ENCODE measurements around the gene CNN1.
"Not testable (repeated sequence)": the region's sequence is repeated elsewhere in the genome, so short reads cannot be mapped to it uniquely, and the experiment has no call there.

CNN1 gene

DNA sequence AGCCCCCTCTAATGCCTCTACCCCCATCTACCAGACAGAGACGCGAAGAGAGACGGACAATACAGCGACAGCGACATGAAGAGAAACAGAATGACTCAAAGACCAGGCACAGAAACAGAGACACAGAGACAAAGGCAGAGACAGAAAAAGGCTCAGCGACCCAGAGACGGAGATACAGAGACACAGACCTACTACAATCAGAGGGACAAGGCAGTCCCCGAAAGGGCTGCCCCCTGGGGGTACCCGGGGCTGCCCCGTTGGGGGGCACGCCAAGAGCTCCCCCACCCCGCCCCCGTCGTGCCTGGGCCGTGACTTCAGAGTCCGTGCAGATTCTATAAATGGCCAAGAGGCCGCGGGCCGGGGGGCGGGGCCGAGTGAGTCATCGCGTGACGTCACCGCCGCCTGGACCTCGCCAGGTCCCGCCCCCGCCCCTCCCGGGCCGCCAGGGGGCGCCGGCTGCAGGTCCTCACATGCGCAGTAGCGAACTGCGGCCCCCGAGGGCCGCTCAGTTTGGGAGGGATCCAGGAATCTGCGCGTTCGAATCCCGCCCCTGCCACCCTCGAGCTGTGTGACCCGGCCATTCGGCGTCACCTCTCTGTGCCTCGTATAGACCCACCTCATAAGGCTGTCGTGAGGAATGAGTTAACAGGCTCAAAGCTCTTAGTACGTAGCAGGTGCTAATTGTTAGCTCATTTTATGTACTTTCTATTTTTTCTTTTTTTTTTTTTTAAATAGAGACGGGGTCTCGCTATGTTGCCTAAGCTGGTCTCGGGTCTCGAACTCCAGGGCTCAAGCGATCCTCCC is 2.7 kb upstream of the CNN1 start:
- DNase-seq = peak; percentile 14

DNA sequence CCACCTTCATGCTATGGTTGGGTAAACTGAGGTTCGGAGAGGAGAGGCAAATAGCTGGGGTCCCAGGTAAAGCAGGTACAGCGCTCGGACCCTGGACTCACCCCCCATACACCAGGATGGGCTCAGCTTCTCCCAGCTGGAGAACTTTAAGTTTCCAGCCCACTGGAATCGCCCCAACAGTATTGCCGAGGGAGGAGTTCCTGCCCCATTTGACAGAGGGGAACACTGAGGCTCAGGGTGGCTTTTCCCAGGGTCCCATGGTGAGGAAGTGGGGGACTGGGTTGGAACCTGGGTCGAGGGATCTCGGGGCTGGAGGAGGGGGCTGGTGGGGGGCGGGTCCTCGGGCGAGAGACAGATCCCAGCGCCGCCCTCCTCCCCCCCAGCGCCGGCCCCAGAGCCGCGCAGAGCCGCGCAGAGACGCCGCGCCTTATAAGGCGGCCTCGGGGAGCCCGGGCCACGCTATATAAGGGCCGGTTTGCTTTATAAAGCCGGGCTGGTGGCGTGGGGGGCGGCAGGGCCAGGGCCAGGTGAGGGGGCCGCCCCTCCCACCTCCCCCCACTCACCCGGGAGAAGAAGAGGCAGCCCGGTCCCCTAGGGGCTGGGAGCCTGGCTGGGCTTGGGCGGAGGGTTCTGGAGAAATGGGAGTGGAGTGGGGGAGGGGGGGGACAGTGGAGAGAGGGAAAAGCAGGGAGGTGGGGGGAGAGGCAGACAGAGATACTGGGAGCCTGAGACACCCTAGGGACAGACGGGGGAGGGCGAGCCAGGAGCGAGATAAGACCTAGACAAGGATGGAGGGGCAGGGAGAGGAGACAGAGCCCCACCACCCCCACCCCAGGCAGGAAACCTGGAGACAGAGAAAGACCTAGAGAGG is 1.1 kb downstream of the CNN1 start:
- no peak for DNase-seq

DNA sequence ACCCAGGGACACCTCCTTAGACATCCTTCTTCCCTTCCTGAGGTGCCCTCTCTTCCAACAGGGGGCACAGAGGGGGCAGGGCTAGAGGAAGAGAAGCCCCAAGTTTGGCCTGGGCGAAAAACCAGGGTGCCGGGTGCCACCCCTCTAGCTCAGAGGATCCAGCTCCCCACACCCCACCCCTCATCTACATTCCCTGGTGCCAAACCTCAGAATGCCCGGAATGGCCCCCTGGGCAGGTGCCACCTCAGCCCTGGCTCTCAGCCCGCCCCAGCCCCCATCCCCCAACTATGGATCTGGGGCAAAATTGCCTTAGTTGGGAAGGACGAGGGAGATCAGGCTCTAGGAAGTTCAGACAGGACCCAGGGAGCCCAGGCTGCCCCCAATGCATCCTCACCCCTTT is 2.0 kb downstream of the CNN1 start:
- no peak for DNase-seq

DNA sequence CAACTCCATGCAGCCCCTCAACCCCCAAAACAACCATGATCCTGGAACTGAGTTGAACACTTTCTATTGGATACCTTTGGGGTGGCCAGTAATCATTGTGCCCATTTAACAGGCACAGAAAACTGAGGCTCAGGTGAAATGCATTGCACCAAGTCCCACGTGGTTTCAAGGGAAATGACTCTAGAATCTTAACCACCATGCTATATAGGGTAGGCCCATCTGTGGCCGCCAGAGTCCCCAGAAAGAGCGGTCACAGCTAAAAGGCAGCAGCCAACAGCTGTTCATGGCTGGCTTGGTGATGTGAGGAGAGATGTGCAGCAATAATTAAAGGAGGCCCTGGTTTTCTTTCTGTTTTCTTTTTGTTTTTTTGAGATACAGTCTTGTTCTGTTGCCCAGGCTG is 2.6 kb downstream of the CNN1 start:
- no peak for DNase-seq

DNA sequence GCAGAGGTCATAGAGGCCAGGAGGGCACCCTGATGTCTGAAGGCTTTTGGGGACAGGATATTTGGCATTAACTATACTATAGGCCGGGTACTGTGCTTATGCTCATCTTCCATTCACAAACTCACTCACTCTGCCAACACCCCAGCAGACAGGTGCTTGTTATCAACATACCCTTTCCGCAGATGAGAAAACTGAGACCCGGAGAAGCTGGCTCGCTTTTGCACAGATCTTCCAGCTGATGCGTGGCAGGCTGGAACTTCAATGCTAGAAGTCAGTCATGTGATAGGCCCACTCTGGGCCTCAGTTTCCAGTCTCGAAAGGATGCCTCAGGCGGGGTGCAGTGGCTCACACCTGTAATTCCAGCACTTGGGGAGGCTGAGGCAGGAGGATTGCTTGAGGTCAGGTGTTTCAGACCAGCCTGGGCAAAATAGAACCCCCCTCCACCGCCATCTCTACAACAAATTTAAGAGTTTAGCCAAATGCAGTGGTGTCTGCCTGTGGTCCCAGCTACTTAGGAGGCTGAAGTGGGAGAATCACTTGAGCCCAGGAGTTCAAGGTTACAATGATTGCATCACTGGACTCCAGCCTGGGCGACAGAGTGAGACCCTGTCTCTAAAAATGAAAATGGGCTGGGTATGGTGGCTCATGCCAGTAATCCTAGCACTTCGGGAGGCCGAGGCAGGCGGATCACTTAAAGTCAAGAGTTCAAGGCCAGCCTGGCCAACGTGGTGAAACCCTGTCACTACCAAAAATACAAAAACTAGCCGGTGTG is 9.5 kb downstream of the CNN1 start:
- DNase-seq = no peak

DNA sequence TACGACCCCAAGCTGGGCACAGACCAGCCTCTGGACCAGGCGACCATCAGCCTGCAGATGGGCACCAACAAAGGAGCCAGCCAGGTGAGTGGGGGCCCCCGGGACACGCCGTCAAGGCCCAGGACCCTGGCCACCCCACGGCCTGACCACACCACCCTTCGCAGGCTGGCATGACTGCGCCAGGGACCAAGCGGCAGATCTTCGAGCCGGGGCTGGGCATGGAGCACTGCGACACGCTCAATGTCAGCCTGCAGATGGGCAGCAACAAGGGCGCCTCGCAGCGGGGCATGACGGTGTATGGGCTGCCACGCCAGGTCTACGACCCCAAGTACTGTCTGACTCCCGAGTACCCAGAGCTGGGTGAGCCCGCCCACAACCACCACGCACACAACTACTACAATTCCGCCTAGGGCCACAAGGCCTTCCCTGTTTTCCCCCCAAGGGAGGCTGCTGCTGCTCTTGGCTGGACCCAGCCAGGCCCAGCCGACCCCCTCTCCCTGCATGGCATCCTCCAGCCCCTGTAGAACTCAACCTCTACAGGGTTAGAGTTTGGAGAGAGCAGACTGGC is 10.8 kb downstream of the CNN1 start:
- DNase-seq = no peak

DNA sequence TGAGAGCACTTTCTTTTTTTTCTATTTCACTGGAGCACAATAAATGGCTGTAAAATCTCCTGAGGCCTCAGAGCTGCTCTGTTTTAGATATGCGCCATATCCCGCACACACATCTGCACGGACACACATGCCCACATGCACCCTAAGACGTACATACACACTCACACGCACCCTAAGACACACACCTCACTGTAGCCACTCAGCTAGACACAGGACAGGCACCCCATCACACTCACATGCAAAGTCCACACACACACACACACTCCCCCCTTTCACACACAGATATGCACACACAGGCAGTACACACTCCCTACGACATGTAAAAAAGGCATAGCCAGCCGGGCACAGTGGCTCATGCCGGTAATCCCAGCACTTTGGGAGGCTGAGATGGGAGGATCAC is 11.6 kb downstream of the CNN1 start:
- no peak for DNase-seq

DNA sequence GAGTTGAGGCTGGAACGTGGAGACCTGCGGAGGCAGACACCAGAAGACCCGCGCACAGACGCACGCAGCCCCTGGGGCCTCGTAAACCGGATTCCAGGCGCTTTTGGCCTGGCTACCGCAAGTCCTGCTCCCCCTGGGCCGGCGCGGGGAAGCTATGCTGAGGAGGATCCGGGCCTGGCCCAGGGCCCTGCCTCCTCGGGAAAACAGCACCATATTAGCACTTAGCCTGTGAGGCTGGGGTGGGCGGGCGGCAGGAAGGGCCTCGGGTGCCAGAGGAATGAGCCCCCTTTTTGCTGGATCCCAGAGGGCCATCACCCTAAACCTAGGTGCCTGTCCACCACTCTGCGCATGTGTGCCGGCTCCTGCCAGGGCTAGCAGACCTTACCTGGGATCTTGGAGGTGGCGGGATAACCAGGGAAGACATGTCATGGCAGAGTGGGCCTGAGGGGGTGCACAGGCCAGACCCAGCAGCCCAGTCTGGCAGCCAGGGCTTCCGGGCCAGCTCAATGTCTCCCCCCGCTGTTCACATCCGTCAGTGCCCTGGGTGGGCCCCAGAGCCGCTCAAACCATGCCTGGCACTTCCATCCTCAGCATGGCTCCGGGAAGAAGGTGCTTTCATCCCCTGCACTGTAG is 13.1 kb downstream of the CNN1 start:
- no peak for DNase-seq

DNA sequence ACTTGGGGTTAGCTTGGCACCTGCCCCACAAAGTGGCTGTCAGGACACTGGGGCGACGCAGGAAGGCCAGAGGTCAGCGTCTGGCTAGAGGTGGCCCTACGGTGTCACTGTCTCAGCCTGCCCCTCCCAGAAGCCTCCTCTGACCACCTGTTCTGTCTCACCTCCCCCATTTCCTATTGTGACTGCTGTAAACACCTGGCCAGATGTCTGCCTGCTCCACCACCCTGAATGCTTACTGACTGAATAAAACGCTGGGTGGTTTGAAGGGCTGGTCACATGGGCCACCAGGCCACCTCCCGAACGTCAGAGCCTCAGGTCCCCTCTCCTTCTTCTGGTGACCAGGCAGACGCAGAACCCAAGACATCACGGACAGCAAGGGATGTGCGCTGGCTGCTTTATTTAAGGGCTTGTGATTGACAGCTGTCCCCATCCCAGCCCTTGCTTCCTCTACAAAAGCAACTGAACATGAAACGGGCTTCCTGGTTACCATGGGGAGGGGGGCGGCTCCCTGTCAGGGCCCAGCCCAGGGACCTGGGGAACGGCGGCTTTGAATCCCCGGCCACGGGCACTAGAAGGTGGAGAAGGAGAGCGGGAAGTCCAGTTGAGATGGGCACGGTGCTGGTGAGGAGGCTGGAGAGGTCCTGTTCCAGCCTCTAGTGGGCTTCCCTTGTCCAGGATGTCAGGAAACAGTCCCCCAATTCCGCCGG is 14.2 kb downstream of the CNN1 start:
- no peak for DNase-seq

DNA sequence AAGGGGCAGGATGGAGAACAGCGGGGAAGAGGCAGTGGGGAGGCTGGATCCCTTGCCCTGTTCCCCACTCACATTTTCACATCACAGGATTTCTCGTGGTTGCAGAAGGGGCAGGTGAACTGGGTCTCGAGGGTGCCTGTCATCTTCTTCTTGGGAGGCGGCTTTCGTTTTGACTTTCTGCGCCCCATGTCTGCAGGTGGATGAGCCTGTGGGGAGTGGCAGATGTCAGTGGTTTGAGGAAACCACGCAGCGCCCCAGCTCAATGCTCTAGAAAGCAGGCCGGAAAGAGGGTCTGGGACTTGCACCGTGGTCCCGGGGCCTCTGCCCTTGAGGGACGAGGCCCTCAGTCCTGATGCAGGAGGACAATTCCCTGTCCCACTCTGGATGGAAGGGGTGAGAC is 15.5 kb downstream of the CNN1 start:
- no peak for DNase-seq

DNA sequence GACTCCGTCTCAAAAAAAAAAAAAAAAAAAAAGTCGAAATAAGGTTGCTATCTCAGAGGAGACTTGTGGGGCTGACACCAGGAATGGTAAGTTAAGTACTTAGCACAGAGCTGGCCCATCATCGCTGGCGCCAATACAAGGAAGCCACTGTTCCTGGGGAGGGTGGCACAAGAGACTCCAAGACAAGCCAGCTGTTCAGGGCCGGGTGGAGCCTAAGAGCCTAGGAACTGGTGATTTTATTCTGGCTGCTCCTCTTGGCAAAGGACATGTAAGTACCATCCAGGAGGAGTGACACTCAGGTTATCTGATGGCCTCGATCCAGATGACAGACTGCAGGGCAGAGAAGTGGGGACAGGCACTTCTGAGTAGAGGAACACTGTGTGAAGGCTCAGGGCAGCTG is 16.6 kb downstream of the CNN1 start:
- no peak for DNase-seq

DNA sequence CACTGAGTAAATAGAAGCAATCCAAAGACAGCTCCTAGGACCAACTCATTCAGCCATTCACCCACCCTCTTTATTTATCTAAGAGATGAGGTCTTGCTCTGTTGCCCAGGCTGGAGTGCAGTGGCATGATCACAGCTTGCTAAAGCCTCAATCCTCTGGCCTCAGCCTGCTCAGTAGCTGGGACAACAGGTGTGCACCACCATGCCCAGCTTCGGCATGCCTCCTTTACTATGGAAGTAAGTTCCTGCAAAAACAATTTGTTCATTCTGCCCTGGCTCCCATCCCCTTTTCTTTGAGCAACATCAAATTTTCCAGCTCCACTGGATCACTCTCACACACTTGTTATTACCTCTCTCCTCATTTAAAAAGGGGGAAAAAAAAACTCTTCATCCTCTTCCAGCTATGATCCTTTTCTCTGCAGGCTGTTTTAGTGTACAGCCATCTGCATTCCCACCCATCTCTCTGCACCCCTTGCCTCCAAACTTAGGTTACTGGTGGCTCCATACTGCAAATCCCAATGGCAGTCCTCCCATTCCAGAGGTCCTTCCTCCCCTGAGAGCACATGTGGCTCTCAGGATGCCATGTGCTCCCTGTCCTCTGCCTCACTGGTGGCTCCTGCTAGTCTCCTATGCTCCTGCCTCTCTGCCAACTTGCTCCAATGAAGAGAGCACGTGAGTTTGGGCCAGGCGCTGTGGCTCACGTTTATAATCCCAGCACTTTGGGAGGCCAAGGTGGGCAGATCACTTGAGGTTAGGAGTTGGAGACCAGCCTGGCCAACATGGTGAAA is 18.2 kb downstream of the CNN1 start:
- DNase-seq = no peak

DNA sequence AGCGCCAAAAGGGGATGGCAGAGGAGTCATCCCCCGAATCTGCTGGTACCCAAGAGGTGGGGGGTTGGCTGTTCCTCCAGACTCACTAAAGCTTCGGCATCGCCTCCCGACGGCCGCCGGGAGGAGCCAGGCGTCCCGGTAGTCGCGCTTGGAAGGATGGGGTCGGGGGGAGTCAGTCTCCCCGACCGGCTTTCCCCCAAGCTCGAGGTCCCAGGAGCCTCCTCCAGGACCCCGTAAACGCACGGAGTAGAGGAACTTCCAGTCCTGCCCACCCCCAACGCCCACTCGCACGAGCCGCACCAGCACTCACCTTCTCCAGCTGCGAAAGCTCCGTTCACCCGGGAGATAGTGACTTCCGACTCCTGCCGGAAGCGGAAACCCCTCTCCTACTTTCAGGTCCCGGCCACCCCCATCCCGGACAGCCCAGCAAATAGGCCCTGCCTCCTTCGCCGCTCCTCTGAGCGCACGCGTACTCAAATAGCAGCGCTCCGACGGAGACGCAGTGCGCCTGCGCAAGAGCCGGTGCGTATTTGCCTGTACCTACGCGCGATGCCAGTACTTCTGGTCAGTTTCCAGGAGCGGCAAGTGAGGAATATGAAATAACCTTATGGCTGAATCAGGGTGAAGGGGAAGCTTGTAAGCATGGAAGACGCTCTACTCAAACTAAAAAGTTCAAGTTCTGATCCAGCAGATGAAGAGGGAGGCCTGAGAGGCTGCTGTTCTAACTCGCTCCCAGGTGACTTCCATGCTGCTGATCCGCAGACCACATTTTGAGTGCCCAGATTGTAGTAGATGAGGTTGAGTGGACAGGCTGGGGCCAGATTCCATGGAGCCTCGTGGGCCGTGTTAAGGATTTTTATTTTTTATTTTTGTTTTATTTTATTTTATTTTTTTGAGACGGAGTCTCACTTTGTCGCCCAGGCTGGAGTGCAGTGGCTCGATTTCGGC is 20.5 kb downstream of the CNN1 start, which contains the start of gene ELOF1:
TSS of gene ELOF1 (minus strand) at position 350 of the 948 bp plus-strand sequence. CDS start 4,883 bp downstream, outside the sequence.
- DNase-seq = peak; percentile 98

DNA sequence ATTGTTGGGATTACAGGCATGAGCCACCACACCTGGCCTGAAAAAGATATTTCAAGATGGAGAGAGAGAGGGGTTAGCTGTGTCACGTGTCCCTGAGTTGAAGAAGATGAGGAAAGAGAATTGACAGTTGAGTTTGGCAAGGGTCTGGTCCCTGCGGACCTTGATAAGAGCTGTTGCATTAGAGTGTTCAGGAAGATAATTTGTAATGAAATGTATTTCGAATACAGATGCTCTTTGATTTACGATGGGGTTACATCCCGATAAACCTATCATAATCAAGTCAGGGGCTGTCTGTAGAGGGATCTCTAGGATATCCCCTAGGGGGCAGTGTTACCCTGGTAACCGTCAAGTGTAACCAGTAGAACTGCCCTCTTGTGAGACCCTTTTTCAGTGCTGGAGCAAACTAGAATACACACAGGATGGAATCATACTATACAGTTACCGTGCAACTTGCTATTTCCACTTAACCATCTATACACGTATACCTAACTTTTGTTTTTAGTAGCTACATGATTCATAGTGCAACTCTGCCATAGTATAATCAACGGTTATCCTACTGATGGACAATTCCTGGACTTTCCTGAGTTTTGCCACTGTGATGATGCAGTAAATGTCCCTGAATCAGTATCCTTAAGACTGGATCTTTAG is 21.9 kb downstream of the CNN1 start:
- peak; percentile 45 for DNase-seq

DNA sequence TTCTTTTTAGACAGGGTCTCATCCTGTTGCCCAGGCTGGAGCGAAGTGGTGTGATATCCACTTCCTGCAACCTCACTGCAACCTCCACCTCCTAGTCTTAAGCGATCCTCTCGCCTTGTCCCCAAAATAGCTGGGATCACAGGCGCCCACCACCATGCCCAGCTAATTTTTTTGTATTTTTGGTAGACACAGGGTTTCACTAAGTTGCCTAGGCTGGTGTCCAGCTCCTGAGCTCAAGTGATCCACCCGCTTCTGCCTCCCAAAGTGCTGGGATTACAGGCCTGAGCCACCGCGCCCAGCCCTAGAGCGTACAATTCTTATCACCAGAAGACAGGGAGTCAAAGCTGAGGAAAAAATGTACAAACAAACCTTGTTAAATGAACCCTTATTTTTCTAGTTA is 24.9 kb downstream of the CNN1 start:
- DNase-seq = no peak

DNA sequence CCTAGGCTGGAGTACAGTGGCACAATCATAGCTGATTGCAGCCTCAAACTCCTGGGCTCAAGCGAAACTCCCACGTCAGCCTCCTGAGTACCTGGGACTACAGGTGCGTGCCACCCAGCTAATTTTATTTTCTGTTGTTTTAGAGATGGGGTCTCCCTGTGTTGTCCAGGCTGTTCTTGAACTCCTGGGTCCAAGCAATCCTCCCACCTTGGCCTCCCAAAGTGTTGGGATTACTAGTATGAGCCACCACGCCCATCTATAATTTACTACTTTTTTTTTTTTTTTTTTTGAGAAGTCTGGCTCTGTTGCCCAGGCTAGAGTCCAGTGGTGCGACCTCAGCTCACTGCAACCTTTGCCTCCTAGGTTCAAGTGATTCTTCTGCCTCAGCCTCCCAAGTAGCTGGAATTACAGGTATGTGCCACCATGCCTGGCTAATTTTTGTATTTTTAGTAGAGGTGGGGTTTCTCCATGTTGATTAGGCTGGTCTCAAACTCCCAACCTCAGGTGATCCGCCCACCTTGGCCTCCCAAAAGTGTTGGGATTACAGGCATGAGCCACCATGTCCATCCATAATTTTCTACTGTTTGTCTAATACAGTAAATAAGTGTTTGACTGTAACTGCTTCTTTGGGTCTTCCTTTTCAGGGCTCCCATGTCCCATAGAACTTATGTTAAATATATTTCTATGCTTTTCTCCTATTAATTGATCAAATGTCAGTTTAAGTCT is 25.6 kb downstream of the CNN1 start:
- not testable (repeated sequence) for DNase-seq

DNA sequence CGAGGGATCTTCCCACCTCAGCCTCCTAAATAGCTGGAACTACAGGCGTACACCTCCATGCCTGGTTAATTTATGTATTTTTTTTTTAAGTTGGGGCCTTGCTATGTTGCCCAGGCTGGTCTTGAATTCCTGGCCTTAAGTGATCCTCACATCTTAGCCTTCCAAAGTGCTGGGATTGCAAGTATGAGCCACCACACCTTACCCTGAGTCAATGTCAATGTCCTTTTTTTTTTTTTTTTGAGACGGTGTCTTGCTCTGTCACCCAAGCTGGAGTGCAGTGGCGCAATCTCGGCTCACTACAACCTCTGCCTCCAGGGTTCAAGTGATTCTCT is 27.0 kb downstream of the CNN1 start:
- not testable (repeated sequence) for DNase-seq

DNA sequence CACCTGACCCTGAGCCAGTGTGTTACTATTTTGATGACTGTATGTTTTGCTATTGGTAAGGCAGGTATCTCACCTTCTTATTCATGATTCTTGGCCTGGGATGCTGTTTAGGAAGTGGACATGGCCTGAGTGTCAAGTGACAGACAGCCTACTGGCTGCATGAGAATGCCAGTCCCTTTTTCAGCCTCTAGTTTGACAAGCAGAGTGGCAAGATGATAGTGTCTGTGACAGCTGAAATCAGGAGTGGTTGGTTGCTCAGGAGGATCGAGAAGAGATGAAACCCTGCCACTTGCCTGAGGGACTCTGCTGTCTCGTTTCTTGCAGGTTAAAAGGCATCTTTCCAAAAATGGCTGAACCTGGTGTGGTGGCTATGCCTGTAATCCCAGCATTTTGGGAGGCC is 27.5 kb downstream of the CNN1 start:
- DNase-seq = no peak

DNA sequence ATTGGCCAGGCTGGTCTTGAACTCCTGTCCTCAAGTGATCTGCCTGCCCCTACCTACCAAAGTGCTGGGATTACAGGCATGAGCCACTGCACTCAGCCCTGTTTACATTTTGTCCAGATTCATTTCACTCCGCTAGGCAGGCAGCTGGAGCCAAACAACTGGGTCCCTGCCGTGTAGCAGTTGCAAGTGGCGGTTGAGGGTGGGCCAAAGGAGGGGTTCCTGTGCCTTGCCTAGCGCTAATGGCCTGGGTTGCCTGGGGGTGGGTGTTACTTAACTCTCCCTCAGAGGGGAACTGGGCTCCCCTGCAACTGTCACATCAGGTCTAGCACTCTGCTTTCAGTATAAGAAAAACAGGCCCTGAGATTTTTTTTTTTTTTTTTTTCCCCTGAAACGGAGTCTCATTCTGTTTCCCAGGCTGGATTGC is 31.4 kb downstream of the CNN1 start:
- DNase-seq = no peak

Data from DMS79 treated with DMSO at 0.1 percent for 48 hours (cell line).